ENCODE measurements around the gene PDE4B.

The PDE4B gene

GRCh38 chr1:66271904-66272254, 479.2 kb downstream of the PDE4B start:
- in situ Hi-C loops (cut with HindIII; ENCODE audit: low sequenced_read_pairs), result loop anchor here (25.0 kb wide), 1 partner anchor 440 kb away; no protein-coding TSS in a partner anchor

GRCh38 chr1:66273656-66274055, 481.0 kb downstream of the PDE4B start:
- in situ Hi-C loops (cut with HindIII; ENCODE audit: low sequenced_read_pairs), result loop anchor here (25.0 kb wide), 1 partner anchor 439 kb away; no protein-coding TSS in a partner anchor

GRCh38 chr1:66274634-66275033, 481.9 kb downstream of the PDE4B start:
- in situ Hi-C loops (cut with HindIII; ENCODE audit: low sequenced_read_pairs), result loop anchor here (5.0 to 25.0 kb wide), 2 partner anchors 93 to 438 kb away; no protein-coding TSS in a partner anchor

- in situ Hi-C loops (cut with HindIII; ENCODE audit: low sequenced_read_pairs), result loop anchor here (5.0 kb wide), 1 partner anchor 92 kb away; no protein-coding TSS in a partner anchor
Observed at GRCh38 chr1:66275083-66275482, 482.4 kb downstream of the PDE4B start.

GRCh38 chr1:66275601-66276023, 482.9 kb downstream of the PDE4B start:
- in situ Hi-C loops (cut with HindIII; ENCODE audit: low sequenced_read_pairs), result loop anchor here (5.0 kb wide), 1 partner anchor 92 kb away; no protein-coding TSS in a partner anchor

GRCh38 chr1:66276218-66276617, 483.5 kb downstream of the PDE4B start:
- in situ Hi-C loops (cut with HindIII; ENCODE audit: low sequenced_read_pairs), result loop anchor here (5.0 kb wide), 1 partner anchor 91 kb away; no protein-coding TSS in a partner anchor

GRCh38 chr1:66278260-66279021, 485.7 kb downstream of the PDE4B start:
- in situ Hi-C loops (cut with HindIII; ENCODE audit: low sequenced_read_pairs), result loop anchor here (5.0 kb wide), 1 partner anchor 89 kb away; no protein-coding TSS in a partner anchor

- in situ Hi-C loops (cut with HindIII; ENCODE audit: low sequenced_read_pairs), result no loop called here
Observed at GRCh38 chr1:66281808-66282207, 489.1 kb downstream of the PDE4B start.

- in situ Hi-C loops (cut with HindIII; ENCODE audit: low sequenced_read_pairs), result no loop called here
Observed at GRCh38 chr1:66282343-66282852, 489.7 kb downstream of the PDE4B start.

- in situ Hi-C loops (cut with HindIII; ENCODE audit: low sequenced_read_pairs), result no loop called here
Observed at GRCh38 chr1:66282891-66283621, 490.4 kb downstream of the PDE4B start.

GRCh38 chr1:66283622-66284041, 490.9 kb downstream of the PDE4B start:
- in situ Hi-C loops (cut with HindIII; ENCODE audit: low sequenced_read_pairs), result no loop called here

- in situ Hi-C loops (cut with HindIII; ENCODE audit: low sequenced_read_pairs), result no loop called here
Observed at GRCh38 chr1:66284746-66285145, 492.1 kb downstream of the PDE4B start.

GRCh38 chr1:66285618-66286270, 493.0 kb downstream of the PDE4B start:
- in situ Hi-C loops (cut with HindIII; ENCODE audit: low sequenced_read_pairs), result no loop called here

- in situ Hi-C loops (cut with HindIII; ENCODE audit: low sequenced_read_pairs), result no loop called here
Observed at GRCh38 chr1:66286307-66286706, 493.6 kb downstream of the PDE4B start.

GRCh38 chr1:66288048-66288447, 495.4 kb downstream of the PDE4B start:
- in situ Hi-C loops (cut with HindIII; ENCODE audit: low sequenced_read_pairs), result no loop called here

GRCh38 chr1:66290761-66291530, 498.3 kb downstream of the PDE4B start:
- in situ Hi-C loops (cut with HindIII; ENCODE audit: low sequenced_read_pairs), result no loop called here

- in situ Hi-C loops (cut with HindIII; ENCODE audit: low sequenced_read_pairs), result no loop called here
Observed at GRCh38 chr1:66291531-66291864, 498.8 kb downstream of the PDE4B start.

GRCh38 chr1:66292305-66292704, 499.6 kb downstream of the PDE4B start:
- in situ Hi-C loops (cut with HindIII; ENCODE audit: low sequenced_read_pairs), result no loop called here

GRCh38 chr1:66292944-66293343, 500.2 kb downstream of the PDE4B start:
- in situ Hi-C loops (cut with HindIII; ENCODE audit: low sequenced_read_pairs), result no loop called here

GRCh38 chr1:66294707-66295370, 502.1 kb downstream of the PDE4B start:
- in situ Hi-C loops (cut with HindIII; ENCODE audit: low sequenced_read_pairs), result no loop called here
